ENCODE data around the gene PTAFR.

GRCh38 chr1:28126783-28127490 lies 49.6 kb downstream of the PTAFR start:
- TF ChIP-seq, protein P1, sequence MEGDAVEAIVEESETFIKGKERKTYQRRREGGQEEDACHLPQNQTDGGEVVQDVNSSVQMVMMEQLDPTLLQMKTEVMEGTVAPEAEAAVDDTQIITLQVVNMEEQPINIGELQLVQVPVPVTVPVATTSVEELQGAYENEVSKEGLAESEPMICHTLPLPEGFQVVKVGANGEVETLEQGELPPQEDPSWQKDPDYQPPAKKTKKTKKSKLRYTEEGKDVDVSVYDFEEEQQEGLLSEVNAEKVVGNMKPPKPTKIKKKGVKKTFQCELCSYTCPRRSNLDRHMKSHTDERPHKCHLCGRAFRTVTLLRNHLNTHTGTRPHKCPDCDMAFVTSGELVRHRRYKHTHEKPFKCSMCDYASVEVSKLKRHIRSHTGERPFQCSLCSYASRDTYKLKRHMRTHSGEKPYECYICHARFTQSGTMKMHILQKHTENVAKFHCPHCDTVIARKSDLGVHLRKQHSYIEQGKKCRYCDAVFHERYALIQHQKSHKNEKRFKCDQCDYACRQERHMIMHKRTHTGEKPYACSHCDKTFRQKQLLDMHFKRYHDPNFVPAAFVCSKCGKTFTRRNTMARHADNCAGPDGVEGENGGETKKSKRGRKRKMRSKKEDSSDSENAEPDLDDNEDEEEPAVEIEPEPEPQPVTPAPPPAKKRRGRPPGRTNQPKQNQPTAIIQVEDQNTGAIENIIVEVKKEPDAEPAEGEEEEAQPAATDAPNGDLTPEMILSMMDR (IDR thresholded peaks at IDR 0.05) = no peak
- no peak for TF ChIP-seq POLR2A (IDR thresholded peaks at IDR 0.05)

All from lower leg skin (tissue), 3 donors.